Measurements from ENCODE around the gene MAP3K5. TPM values are rescaled to one million over a fixed set of nuclear protein-coding genes. Genes with fewer than 3 reads are reported as not detected.

The MAP3K5 gene
- total RNA-seq, 4 donors from 2014 or later, result 18.7 to 24.1 (median 20.7) TPM

- Histone ChIP-seq H3K36me3 (no peaks in the 10 kb centered on the region), H3K27ac (replicated peaks in 1 of 4) (no peak overlapping the region), H3K27me3 (no peaks in the 10 kb centered on the region), H3K4me1 (peaks cover 0 to 13% (median 10%) of the 10 kb centered on the region in 4 donors), H3K9me3 (no peaks in the 10 kb centered on the region), H3K4me3 (no peak overlapping the region)
- intact Hi-C loops (cut with DNase I), result no loop called here
- TF ChIP-seq POLR2AphosphoS5 (IDR thresholded peaks at IDR 0.05), result no peak
- TF ChIP-seq, protein P1, sequence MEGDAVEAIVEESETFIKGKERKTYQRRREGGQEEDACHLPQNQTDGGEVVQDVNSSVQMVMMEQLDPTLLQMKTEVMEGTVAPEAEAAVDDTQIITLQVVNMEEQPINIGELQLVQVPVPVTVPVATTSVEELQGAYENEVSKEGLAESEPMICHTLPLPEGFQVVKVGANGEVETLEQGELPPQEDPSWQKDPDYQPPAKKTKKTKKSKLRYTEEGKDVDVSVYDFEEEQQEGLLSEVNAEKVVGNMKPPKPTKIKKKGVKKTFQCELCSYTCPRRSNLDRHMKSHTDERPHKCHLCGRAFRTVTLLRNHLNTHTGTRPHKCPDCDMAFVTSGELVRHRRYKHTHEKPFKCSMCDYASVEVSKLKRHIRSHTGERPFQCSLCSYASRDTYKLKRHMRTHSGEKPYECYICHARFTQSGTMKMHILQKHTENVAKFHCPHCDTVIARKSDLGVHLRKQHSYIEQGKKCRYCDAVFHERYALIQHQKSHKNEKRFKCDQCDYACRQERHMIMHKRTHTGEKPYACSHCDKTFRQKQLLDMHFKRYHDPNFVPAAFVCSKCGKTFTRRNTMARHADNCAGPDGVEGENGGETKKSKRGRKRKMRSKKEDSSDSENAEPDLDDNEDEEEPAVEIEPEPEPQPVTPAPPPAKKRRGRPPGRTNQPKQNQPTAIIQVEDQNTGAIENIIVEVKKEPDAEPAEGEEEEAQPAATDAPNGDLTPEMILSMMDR (IDR thresholded peaks at IDR 0.05), result no peak
- no peak for TF ChIP-seq POLR2A (IDR thresholded peaks at IDR 0.05; ENCODE audit: low read depth)
- TF ChIP-seq EP300 (IDR thresholded peaks at IDR 0.05), result no peak
- 47% methylated on average over 8 of the region's 8 CpGs for WGBS
- DNase-seq (ENCODE audit: extremely low spot score), result no peak
Observed at GRCh38 chr6:136525586-136526195, 266.6 kb downstream of the MAP3K5 start.

GRCh38 chr6:136524936-136525413 is 267.3 kb downstream of the MAP3K5 start:
- no peaks in the 10 kb centered on the region for H3K27me3 ChIP-seq
- 69% methylated on average over 2 of the region's 2 CpGs for WGBS
- no peaks in the 10 kb centered on the region for H3K36me3 ChIP-seq
- intact Hi-C loops (cut with DNase I), result no loop called here
- no peak overlapping the region for H3K27ac ChIP-seq (replicated peaks in 1 of 4)
- no peak for DNase-seq (ENCODE audit: extremely low spot score)
- no peaks in the 10 kb centered on the region for H3K9me3 ChIP-seq
- peaks cover 0 to 13% (median 10%) of the 10 kb centered on the region in 4 donors for H3K4me1 ChIP-seq
- H3K4me3 ChIP-seq, result no peak overlapping the region
- TF ChIP-seq POLR2AphosphoS5 (IDR thresholded peaks at IDR 0.05), result no peak
- TF ChIP-seq, protein P1 (IDR thresholded peaks at IDR 0.05), result no peak
- TF ChIP-seq POLR2A (IDR thresholded peaks at IDR 0.05; ENCODE audit: low read depth), result no peak
- TF ChIP-seq EP300 (IDR thresholded peaks at IDR 0.05), result no peak

- peaks cover 0 to 13% (median 10%) of the 10 kb centered on the region in 4 donors for H3K4me1 ChIP-seq
- no peaks in the 10 kb centered on the region for H3K36me3 ChIP-seq
- DNase-seq (ENCODE audit: extremely low spot score), result no peak
- 65% methylated on average over 2 of the region's 2 CpGs for WGBS
- intact Hi-C loops (cut with DNase I), result no loop called here
- no peak overlapping the region for H3K4me3 ChIP-seq
- H3K9me3 ChIP-seq, result no peaks in the 10 kb centered on the region
- H3K27ac ChIP-seq (replicated peaks in 1 of 4), result no peak overlapping the region
- no peaks in the 10 kb centered on the region for H3K27me3 ChIP-seq
- TF ChIP-seq, protein P1 (IDR thresholded peaks at IDR 0.05), result no peak
- TF ChIP-seq EP300 (IDR thresholded peaks at IDR 0.05) (no peak), POLR2AphosphoS5 (IDR thresholded peaks at IDR 0.05) (no peak), POLR2A (IDR thresholded peaks at IDR 0.05; ENCODE audit: low read depth) (no peak)
Observed at GRCh38 chr6:136524339-136524935, 267.8 kb downstream of the MAP3K5 start.

DNA sequence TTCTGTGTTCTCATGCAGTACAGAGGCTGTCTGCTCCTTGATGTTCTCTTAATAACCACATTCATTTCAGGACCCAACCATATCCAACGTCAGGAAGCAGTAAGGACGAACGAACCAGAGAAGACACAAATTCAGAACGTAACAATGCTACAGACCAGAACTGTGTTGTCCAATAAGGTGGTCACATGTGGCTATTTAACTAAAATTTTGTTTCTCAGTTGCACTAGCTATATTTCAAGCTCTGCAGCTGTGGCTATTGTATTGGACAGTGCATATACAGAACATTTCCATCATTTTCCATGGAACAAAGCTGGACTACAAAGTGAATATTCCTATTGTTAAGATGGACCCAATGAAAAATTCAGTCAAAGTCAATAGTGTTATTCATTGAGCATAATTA is 269.1 kb downstream of the MAP3K5 start:
- WGBS, result 91% methylated on average over 4 of the region's 4 CpGs
- H3K27ac ChIP-seq (replicated peaks in 1 of 4), result no peak overlapping the region
- intact Hi-C loops (cut with DNase I), result no loop called here
- H3K4me1 ChIP-seq, result peaks cover 0 to 13% (median 10%) of the 10 kb centered on the region in 4 donors
- no peaks in the 10 kb centered on the region for H3K9me3 ChIP-seq
- H3K4me3 ChIP-seq, result no peak overlapping the region
- no peaks in the 10 kb centered on the region for H3K27me3 ChIP-seq
- TF ChIP-seq POLR2AphosphoS5 (IDR thresholded peaks at IDR 0.05), result no peak
- TF ChIP-seq EP300 (IDR thresholded peaks at IDR 0.05), result no peak
- TF ChIP-seq, protein P1 (IDR thresholded peaks at IDR 0.05), result no peak
- TF ChIP-seq POLR2A (IDR thresholded peaks at IDR 0.05; ENCODE audit: low read depth), result no peak
- DNase-seq (ENCODE audit: extremely low spot score), result no peak
- no peaks in the 10 kb centered on the region for H3K36me3 ChIP-seq
